GM21528 (cell line): ENCODE results near the gene MAD2L1BP.
A peak's percentile ranks its signal among the peaks of the same experiment; 100 is the strongest.
"Not testable (repeated sequence)": the region's sequence is repeated elsewhere in the genome, so short reads cannot be mapped to it uniquely, and the experiment has no call there.

Experiments
- ATAC-seq: cut with Tn5 transposase; IDR thresholded peaks from one replicate; pipeline ENCODE4 v1.9.1; 2021; ENCODE audit warnings: mild to moderate bottlenecking, moderate library complexity; ENCODE audit not compliant: unreplicated experiment, low FRiP score

The MAD2L1BP gene

GRCh38 chr6:43625393-43625992, 10.1 kb upstream of the MAD2L1BP start:
- no peak for ATAC-seq

GRCh38 chr6:43627008-43627825, 8.4 kb upstream of the MAD2L1BP start:
- no peak for ATAC-seq

- ATAC-seq = peak; percentile 23
Measured at GRCh38 chr6:43628393-43629103, 7.1 kb upstream of the MAD2L1BP start.

GRCh38 chr6:43629104-43629504, 6.5 kb upstream of the MAD2L1BP start, which contains the start of gene GTPBP2:
Gene GTPBP2 (minus strand): TSS chr6:43629264. CDS start chr6:43629162, 102 bp downstream.
- ATAC-seq = peak; percentile 82

GRCh38 chr6:43629505-43630300, 5.9 kb upstream of the MAD2L1BP start:
- ATAC-seq = peak; percentile 70

GRCh38 chr6:43630980-43631619, 4.5 kb upstream of the MAD2L1BP start:
- no peak for ATAC-seq

GRCh38 chr6:43633002-43633401, 2.6 kb upstream of the MAD2L1BP start:
- not testable (repeated sequence) for ATAC-seq

- no peak for ATAC-seq
Measured at GRCh38 chr6:43634702-43635303, 837 bp upstream of the MAD2L1BP start.

- ATAC-seq = no peak
Measured at GRCh38 chr6:43636308-43636659, 644 bp downstream of the MAD2L1BP start.

GRCh38 chr6:43639984-43640800, 4.6 kb downstream of the MAD2L1BP start:
- ATAC-seq = no peak

- ATAC-seq = no peak
Measured at GRCh38 chr6:43644940-43645612, 9.4 kb downstream of the MAD2L1BP start, which contains the start of gene RSPH9. Gene RSPH9 (plus strand): TSS chr6:43645036. CDS start chr6:43645099, 63 bp downstream.

- no peak for ATAC-seq
Measured at GRCh38 chr6:43645613-43645964, 9.9 kb downstream of the MAD2L1BP start.

- ATAC-seq = no peak
Measured at GRCh38 chr6:43647613-43648012, 12.0 kb downstream of the MAD2L1BP start.

- ATAC-seq = no peak
Measured at GRCh38 chr6:43648248-43648647, 12.6 kb downstream of the MAD2L1BP start.

GRCh38 chr6:43652822-43653221, 17.2 kb downstream of the MAD2L1BP start:
- not testable (repeated sequence) for ATAC-seq

GRCh38 chr6:43657221-43657802, 21.7 kb downstream of the MAD2L1BP start:
- ATAC-seq = no peak

- ATAC-seq = no peak
Measured at GRCh38 chr6:43658161-43658560, 22.5 kb downstream of the MAD2L1BP start.

GRCh38 chr6:43662948-43663347, 27.3 kb downstream of the MAD2L1BP start:
- ATAC-seq = not testable (repeated sequence)
